DLD1 (cell line): ENCODE results near the gene DBX2.
"Not testable (repeated sequence)": the region's sequence is repeated elsewhere in the genome, so short reads cannot be mapped to it uniquely, and the experiment has no call there.

Source experiments
- in situ Hi-C: cut with HindIII; loops from 2 replicates; pipeline ENCODE4 v1.10.0; 2017; ENCODE audit warnings: low sequenced_read_pairs

Gene DBX2

DNA sequence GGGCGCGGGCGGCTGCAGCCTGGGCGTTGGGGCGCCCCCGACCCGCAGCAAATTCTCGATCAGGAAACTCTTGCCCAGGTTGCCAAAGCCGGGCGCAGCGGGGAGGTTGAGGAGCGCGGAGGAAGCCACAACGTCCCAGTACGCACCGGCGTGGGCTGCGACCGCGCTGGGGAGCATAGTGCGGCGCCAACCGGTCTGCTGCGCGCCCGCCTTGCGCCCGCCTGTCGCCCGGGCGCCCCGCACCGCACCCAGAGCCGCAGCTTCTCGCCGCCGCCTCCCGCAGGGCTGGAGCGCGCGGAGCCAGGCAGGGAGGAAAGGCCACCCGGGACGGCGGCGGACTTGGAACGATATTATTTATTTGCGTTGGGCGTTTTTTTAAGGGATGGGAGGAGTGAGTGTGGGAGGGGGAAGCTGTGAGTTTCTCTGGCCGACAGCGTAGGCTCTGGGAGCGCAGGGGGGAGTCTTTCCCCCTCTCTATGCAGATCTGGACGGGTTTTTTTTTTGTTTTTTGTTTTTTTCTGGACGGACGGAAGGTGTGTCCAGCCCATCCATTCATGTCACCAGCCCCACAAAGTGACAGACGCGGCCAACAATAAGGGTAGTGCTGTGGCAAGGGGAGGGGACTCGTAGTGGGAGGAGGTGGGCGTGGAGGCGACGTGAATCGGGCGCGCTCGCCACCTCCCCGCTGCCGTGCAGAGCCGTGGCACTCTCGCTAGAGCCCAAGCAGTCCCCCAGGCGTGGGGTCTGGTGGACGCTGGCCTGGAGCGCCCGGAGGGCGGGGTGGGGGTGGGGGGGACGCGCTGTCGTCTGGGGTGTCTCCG is at the start of gene DBX2:
TSS of gene DBX2 (minus strand) at position 349 of the 821 bp plus-strand sequence. CDS start at position 177, 172 bp downstream.
- in situ Hi-C loops = no loop called here

DNA sequence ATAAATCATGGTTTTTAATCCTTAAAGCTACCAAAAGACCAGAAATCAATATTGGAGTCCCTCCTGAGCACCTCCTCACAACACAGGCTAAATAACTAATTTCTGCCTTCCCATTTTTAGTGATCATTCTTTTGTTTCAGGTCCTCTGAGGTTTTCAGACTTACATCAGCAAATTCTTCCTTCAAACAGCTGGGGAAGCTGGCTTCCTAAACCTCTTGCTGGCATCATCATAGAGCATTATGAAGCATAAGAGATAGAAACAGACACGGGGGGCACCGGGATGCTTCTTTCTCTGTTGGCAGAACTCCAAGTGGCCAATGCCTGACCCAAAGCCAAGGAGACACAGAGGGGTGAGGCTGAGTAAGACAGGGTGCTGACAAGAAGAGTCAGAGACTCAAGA is 47.9 kb upstream of the DBX2 start:
- in situ Hi-C loops = no loop called here

DNA sequence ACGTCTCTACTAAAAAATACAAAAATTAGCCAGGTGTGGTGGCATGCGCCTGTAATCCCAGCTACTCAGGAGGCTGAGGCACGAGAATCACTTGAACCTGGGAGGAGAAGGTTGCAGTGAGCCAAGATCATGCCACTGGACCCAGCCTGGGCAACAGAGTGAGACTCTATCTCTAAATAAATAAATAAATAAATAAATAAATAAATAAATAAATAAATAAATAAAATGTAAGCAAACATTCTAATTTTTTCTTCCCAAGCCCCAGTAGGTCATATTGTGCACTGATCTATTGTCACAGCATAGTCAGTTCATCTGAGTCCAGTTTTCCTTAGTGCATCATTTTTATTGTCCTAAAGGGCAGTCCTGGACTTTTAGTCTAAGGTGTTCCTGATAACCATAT is 44.5 kb upstream of the DBX2 start:
- in situ Hi-C loops = not testable (repeated sequence)

DNA sequence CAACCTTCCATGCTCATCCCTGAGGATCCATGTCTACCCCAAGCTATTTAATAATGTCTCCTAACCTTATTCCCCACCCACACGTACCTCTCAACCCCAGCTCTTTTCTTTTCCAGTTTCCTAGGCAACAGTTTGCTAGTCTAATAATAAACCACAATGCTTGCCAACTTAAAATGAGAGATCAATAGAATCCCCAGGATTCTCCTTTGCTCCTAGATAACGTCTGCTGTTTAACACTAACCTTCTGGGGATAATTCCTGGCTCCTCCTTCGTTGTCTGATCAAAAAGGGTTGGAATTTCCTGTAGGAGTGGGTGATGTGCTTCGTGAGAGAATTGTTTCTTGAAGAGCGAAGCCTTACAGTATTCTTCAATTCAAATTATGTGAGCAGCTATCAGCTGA is 42.2 kb upstream of the DBX2 start:
- in situ Hi-C loops = no loop called here

DNA sequence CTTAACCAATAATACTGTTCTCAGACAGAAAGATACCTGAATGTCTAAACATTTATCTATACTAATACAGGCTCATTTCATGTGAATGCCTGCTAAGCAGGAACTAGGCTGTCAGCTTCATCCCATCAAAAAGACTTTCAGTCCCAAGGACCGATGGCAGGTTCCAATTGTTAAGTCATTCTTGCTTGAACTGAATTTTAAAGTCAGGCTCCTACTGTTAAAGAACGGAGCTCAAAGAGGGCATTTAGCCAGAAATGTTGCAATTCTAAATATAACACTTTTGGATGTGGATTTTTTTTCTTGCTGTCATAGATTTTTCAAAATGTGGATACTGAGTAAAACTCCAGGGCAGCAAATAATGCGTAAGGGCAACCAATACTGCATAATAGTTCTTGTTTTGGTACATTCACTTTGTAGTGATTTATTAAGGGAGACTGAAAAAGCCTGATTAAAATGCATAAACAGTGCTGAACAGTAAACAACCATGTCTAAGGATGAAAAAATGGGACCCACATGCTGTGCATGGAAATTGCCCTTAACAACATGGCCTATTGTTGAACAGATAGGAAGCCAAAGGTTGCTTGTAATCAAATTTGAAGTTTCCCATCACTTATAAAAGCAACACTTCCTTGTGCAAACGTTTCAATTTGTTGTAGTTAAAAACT is 38.6 kb upstream of the DBX2 start:
- in situ Hi-C loops = no loop called here

DNA sequence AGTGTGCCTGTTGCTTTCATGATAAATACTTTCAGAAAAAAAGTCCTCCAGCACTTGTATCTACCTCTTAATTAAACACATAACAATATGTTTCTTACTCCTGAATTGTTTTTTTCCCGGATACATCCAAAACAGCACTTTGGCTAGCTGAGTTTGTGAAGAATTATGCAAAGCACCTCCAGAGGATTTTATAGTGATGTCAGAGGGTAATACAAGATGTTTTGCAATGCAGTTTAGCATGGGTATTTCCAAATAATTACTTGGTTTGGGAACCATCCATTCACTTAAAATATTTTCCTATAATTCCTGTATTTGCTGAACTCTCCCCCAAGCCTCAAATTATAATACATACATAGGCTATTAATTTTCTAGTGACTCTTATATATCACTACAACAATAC is 37.7 kb upstream of the DBX2 start:
- in situ Hi-C loops = no loop called here

DNA sequence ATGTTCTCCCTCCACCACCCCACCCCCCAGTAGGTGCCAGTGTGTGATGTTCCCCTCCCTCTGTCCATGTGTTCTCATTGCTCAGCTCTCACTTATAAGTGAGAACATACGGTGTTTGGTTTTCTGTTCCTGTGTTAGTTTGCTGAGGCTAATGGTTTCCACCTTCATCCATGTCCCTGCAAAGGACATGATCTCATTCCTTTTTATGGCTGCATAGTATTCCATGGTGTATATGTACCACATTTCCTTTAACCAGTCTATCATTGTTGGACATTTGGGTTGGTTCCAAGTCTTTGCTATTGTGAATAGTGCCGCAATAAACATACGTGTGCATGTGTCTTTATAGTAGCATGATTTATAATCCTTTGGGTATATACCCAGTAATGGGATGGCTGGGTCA is 33.3 kb upstream of the DBX2 start:
- in situ Hi-C loops = not testable (repeated sequence)

DNA sequence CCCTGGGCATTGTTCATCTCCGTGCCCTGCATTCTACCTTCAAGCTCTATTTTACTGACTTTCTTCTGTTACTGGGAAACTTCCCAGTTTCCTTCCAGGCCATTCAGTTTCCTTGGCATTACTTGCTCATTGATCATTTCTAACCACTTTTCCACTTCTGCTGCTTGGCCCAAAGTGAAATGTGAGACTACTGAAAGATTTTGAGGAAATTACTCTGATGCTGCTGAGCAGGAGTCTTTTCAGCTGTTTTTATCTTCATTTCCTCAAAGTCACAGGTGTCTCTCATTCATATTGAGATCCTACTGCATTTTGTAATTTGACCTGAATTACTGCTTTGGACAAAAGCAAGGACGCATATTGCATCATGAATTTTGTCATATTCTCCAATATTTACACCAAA is 26.4 kb upstream of the DBX2 start:
- in situ Hi-C loops = no loop called here

DNA sequence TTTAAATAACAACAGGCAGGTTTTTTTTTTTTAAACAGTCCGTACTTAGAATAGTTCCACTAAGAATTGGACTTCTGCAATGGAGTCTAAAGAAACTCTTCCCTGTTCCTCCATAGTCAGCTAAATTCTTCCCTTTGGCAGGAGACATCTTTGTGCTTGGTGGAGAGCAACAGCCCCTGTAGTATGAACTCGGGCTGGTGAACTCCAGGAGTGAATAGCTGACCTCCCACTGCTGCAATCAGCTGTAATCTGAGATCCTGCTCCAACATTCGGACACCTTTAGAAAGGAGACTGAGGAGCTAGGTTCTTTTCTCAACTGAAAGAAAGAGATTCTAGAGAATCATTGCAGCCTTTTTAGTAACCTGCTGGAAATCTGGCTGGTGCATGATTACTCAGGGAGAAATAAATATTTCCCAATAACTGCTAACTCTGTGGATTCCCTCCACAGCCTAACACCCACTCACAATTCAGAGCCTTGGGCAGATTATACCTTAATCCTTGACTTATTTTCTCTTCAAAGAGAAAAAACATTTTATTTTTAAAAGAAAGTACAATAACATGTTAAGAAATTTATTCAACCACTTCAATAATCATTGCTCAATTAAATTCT is 25.6 kb upstream of the DBX2 start:
- in situ Hi-C loops = no loop called here

DNA sequence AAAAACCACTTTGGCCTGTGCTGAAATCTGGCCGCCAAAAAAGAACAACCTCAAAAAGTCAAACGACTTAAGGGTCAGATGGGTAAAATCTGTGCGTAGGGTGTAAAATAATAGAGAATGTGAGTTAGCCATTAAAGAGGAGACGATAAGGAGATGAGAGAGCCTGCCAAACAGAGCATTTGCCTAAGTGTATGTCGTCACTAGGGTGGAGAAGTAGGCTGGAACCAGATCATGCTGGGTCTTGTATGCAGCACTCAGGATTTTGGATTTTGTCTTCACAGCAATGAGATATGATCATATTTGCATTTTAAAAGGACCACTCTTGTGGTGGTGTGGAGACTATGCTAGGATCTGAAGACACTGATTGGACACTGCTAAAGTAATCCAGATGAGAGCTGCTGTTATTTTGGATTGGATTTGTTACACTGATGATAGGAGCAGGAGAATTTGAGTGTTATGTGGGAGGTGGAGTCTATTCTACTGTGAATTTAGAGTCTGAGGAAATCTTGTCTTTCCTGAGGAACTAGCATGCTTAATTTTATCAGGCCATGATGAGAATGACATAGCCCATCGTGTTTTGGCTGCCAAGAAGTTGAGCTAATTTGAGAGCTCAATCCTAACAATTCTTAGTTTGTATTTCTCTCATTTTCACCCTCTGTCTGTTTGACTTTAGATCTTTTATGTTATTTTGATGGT is 24.8 kb upstream of the DBX2 start:
- in situ Hi-C loops = no loop called here

DNA sequence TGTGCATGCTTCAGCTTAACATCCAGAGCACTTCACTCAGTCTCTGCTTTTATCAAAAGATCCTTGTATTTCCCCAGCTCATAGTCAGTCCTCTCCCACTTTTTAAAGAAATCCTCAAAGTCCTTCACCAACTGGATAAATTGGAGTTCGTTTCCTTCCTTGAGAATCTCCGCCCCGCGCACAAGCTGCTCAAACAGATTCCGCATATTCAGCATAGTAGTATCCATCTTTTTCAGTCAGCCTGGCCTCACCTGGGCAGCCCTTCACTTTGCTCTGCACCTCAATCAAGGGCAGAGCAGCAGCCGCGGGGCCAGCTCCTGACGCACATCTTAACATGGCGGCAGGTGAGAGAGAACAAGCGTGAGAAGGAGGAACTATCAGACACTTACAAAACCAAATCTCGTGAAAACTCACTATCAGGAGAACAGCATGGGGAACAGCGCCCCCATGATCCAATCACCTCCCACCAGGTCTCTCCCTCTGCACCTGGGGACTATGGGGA is 14.3 kb upstream of the DBX2 start:
- in situ Hi-C loops = no loop called here

DNA sequence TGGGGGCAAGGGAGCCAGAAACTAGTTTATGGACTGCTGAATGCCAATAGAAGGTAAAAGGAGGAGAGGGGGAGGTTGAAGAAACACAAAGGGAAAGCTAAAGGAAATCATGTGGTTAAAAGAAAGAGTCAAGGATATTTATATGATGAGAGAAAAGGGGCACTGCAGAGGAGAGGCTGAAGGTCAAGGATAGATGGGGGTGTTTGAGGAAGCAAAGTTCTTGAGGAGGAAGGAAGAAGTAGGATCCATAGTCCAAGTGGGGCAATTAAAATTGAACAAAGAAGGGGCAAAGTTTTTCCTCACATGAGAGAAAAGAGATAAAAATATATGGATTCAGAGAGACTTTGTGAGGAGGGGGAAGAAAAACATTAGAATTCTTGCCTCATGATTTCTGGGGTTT is 10.1 kb upstream of the DBX2 start:
- in situ Hi-C loops = no loop called here

DNA sequence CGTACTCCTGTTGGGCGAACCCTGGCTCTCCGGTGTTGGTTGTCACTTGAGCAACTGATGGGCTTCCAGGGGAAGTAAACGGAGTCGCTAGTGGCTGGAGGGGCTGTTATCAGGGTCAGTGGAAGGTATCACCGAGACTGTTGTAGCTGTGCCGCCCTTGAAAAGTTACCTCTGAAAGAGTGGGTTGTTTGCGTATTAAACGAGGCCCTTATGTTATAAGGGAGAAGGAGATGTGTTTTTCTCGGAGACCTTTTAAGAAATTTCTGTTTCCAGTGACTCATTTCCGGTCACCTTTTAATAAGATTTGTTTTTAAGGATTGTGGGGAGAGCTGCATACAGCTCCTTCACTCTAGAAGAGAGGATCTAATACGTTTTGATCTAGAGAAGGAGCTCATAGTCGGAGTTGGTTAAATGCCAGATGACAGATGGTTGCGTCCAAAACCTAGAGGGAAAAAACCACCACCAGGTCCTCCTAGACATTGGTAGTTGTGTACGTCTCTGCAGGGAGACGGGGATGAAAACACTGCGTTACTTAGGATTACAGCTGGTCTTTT is 750 bp upstream of the DBX2 start:
- in situ Hi-C loops = no loop called here

DNA sequence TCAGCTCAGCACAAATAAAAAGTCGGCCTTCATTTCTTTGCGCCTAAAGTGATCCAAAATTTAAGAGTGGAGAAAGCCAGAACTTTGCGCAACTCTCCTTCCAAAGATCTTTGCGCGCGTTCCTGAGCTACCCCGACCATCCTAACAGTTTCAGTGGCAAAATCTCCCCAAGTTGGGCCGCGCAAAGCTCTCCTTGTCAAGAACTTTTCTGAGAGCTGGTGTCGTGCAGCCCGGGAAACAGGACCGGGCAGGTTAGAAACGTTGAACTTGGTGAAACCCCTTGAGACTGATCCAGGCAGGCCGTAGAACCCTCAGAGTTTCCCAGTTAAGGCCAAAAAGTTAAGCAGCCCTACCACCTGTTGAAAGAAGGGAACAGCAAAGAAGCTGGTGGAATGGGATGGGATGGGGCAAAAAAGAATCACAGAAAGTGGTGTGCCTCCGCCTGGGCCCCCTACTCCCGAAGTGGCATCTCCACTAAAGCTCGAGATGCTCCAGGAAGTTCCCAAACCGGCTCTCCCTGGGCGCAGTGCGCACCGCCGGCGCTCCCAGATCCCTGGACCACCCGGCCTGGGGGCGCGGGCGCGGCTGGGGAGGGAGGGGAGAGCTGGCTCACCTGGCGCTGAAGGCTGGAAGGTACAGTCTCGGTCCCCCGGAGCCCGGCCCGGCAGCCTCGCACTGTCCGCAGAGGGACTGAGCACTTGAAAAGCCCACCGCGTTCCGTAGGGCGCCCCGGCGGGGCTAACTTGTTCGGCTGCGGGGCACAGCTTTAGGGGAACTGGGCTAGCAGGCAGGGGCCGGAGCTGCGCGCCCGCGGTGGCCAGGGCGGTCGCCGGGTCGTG is 768 bp downstream of the DBX2 start:
- in situ Hi-C loops = no loop called here

DNA sequence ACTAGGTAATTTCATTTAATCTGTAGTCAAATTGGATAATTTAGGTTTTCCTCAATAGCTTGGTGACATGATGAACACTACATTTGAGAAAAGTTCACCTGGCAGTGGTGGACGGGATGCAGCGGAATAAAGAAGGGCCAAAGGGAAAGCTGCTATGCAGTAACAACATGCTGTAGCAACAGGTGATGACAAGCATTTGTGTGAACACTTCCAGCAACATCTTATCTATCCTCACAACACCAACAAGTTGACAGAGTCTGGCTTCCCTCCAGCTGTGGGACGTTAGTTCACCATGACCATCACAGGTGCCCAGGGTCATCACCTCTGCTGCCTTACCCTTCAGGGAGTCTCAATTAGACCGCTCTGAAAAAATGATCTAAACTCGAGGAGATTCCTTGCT is 8.3 kb downstream of the DBX2 start:
- in situ Hi-C loops = no loop called here

DNA sequence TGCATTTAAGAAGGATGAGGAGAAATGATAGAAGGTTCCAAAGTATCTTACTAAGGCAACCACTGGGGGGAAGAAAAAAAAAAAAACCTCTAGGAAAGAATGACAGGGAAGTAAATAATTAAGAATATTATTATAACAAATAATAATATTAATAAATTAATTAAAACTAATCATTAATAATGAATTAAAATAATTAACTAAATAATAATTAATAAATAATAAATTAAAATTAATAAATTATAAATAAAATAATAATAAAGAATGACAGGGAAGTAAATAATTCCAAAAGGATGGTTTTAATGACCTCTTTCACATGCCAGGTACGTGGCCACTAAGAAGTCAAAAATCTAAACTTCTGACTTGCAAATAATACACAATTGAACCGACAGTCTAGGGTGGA is 9.9 kb downstream of the DBX2 start:
- in situ Hi-C loops = no loop called here

DNA sequence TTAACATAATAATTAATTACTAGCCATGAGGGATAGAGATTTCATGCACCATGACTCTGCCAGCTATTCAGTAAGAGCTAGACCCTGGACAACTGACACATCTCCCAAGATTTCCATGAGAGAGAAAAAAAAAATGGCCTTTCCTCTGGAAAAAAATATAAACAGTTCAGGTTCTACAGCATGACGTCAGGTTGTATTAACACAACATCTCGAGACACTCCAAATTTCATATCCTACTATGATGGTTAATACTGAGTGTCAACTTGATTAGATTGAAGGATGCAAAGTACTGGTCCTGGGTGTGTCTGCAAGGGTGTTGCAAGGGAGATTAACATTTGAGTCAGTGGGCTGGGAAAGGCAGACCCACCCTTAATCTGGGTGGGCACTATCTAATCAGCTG is 11.1 kb downstream of the DBX2 start:
- in situ Hi-C loops = no loop called here

DNA sequence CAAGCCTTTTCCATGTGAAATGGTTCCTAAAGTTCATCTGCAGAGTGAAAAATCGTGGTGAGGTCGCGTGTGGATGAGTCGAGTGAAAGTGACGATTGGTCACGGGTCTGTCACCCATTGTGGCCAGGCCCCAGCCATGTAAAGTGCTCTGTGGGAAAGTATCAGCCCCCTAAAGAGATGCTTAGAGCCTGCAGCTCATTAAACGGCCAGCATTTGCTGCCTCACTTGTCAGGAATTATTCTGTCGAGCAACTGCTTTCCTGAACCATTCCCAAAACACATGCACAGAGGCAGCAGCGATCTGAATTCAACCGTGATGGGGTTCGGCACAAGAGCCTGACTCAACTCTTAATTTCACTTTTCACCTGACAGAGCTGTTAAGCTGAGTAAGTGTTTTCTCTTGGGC is 16.0 kb downstream of the DBX2 start:
- in situ Hi-C loops = no loop called here

DNA sequence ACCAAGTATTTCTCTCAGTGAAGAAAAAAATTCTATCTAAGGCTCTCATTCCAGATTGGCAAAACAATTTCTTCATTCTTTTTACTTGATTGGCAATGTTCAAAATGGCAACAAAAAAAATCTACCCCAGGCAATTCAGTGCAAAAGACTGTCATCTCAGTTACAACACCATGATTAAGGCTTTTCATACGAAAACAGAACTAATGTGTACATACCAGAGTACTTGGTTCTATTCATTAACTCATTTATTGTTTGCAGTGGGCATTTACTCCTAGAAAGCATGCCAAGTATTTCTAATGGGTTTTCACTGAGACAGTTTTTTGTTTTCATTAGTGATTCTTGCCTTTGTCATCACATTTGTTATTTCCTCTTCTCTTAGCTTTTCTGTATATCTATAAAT is 33.0 kb downstream of the DBX2 start:
- in situ Hi-C loops = no loop called here

DNA sequence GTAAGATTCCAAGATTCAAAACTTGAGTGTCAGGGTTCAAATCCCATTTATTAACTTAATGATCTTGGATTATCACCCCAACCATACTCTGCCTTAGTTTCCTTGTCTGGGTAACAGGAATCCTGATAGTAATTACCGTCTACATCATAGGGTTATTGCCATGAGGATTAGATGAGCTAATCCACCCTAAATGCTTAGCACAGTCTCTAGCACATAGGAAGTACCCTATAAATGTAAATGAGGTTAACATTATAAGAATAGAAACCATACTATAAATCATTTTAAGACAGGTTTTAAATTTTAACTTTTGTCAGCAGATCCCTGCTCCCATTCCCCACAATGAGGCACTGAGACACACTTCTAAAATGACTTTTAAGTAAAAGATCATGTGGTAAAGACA is 36.5 kb downstream of the DBX2 start:
- in situ Hi-C loops = no loop called here
